Esophagus muscularis mucosa (tissue), 4 donors: ENCODE results near the gene CDH26. TPM values are rescaled to one million over a fixed set of nuclear protein-coding genes. Genes with fewer than 3 reads are reported as not detected.

Experiments used
- DNase-seq: peaks from one replicate; pipeline ENCODE4 v3.0.0-alpha.2; 2017; ENCODE audit errors: extremely low spot score
- H3K27ac ChIP-seq, 4 donors: fragments of 200-600 bp; sonication (generic); replicated peaks in 1 of 4; 1 replicate in 3 of 4; 2 replicates in 1 of 4; pipeline ENCODE4 v1.5.1; 2016 to 2019; ENCODE audit warnings: mild to moderate bottlenecking in 1 of 4
- H3K27me3 ChIP-seq, 4 donors: fragments of 200-600 bp; sonication (generic); one replicate each; pipeline versions ENCODE4 v1.5.1 to v1.6.0; 2016 to 2019
- H3K36me3 ChIP-seq, 4 donors: fragments of 200-600 bp; sonication (generic); one replicate each; pipeline ENCODE4 v1.5.1; 2016 to 2019
- H3K4me1 ChIP-seq, 4 donors: fragments of 200-600 bp; sonication (generic); one replicate each; pipeline ENCODE4 v1.5.1; 2016 to 2019
- H3K4me3 ChIP-seq, 4 donors: fragments of 200-600 bp; sonication (generic); 1 replicate in 2 of 4; 2 replicates in 2 of 4; pipeline ENCODE4 v1.5.1; 2016 to 2019; ENCODE audit warnings: mild to moderate bottlenecking in 4 of 4, moderate library complexity in 1 of 4
- H3K9me3 ChIP-seq, 4 donors: fragments of 200-600 bp; sonication (generic); 1 replicate in 3 of 4; 2 replicates in 1 of 4; pipeline ENCODE4 v1.5.1; 2016 to 2019
- EP300 ChIP-seq: sonication (generic); formaldehyde crosslinking; IDR thresholded peaks from one replicate; pipeline ENCODE4 v1.6.1; 2017; ENCODE audit warnings: antibody characterized with exemption
- POLR2A ChIP-seq: fragments of 450-650 bp; IDR thresholded peaks from one replicate; pipeline ENCODE4 v1.6.1; 2017; ENCODE audit warnings: antibody characterized with exemption, moderate library complexity, mild to moderate bottlenecking, low read depth
- POLR2AphosphoS5 ChIP-seq, 2 donors: sonication (generic); formaldehyde crosslinking; IDR thresholded peaks; one replicate each; pipeline ENCODE4 v1.6.1; 2017; ENCODE audit warnings: antibody characterized with exemption in 2 of 2
- WGBS: methylation state at CpG from one replicate; pipeline ENCODE4 v1.1.5; 2018; 5-methylcytosine and 5-hydroxymethylcytosine counted together
- intact Hi-C: fragments of 100-400 bp; cut with DNase I; formaldehyde crosslinking; loops from one replicate; pipeline ENCODE4 v1.15.1; 2023
- total RNA-seq, 4 donors: library from RNA; depleted of rRNA; stranded (reverse); fragments of >200 nt; gene quantifications; one replicate each; pipeline versions ENCODE4 v1.1.0 to v1.2.1, GENCODE V29; 2016
- TF ChIP-seq, protein P1 (sequence below), 3 experiments: fragments of 200-600 bp in 2 of 3; fragments of 450-650 bp in 1 of 3; sonication (generic) in 2 of 3; IDR thresholded peaks; one replicate each; pipeline ENCODE4 v1.5.1; 2017 to 2019; ENCODE audit warnings: antibody characterized with exemption in 3 of 3, mild to moderate bottlenecking in 2 of 3, moderate library complexity in 1 of 3

CDH26 gene
- total RNA-seq, 4 donors from 2014 or later: 0.39 to 1.3 (median 0.82) TPM

DNA sequence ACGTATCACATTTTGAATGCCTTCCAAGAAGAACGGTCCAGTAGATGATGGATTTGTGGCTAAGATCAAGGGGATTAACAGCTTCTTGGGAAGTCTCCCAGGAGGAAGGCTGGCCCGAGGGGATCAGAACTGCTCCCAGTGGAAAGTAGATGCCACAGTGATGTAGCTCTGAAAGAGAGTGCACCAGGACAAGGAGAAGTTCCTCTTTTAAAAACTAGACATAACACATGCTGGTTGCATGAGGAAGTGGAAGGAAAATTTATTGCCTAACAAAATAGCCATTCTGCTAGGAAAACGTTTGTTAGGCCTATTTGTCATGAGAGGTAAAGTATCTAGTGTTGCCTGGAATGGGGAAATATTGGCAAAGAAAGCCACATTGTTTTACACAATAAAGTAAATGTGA is 87.8 kb downstream of the CDH26 start:
- intact Hi-C loops: no loop called here
- DNase-seq: no peak
- no peaks in the 10 kb centered on the region for H3K36me3 ChIP-seq
- H3K9me3 ChIP-seq: no peaks in the 10 kb centered on the region
- peak overlapping the region in 1 of 4 donors; percentile 50 for H3K27ac ChIP-seq
- TF ChIP-seq POLR2A (no peak), POLR2AphosphoS5 (IDR thresholded peaks at IDR 0.05) (no peak), EP300 (no peak)
- TF ChIP-seq, protein P1, sequence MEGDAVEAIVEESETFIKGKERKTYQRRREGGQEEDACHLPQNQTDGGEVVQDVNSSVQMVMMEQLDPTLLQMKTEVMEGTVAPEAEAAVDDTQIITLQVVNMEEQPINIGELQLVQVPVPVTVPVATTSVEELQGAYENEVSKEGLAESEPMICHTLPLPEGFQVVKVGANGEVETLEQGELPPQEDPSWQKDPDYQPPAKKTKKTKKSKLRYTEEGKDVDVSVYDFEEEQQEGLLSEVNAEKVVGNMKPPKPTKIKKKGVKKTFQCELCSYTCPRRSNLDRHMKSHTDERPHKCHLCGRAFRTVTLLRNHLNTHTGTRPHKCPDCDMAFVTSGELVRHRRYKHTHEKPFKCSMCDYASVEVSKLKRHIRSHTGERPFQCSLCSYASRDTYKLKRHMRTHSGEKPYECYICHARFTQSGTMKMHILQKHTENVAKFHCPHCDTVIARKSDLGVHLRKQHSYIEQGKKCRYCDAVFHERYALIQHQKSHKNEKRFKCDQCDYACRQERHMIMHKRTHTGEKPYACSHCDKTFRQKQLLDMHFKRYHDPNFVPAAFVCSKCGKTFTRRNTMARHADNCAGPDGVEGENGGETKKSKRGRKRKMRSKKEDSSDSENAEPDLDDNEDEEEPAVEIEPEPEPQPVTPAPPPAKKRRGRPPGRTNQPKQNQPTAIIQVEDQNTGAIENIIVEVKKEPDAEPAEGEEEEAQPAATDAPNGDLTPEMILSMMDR (IDR thresholded peaks at IDR 0.05): no peak
- peaks cover 0 to 13% (median 9%) of the 10 kb centered on the region in 4 donors for H3K4me1 ChIP-seq
- H3K4me3 ChIP-seq: no peak overlapping the region
- WGBS: 11% methylated on average over 4 of the region's 4 CpGs
- peaks cover 0 to 8% (median 0%) of the 10 kb centered on the region in 4 donors for H3K27me3 ChIP-seq

DNA sequence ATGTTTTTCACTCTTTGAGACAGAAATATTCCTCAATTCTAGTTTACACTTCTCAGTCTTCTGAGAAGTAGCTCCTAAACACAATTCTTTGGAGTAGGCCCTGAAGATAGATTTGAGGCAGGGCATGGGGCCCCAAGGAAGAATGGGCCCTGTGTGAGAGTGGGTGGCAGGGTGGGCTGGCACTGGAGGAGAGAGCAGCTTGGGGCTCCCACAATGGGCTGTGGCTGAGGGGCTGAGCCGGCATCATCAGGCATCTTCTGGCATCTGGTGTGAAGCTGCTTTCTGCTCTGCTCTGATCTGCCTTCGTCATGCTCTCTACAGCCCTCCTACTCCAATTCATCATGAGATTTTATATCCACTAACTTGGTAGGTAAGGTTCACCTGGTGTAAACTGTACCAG is 88.2 kb downstream of the CDH26 start:
- Histone ChIP-seq H3K27me3 (peaks cover 0 to 9% (median 0%) of the 10 kb centered on the region in 4 donors), H3K4me1 (peaks cover 0 to 13% (median 9%) of the 10 kb centered on the region in 4 donors), H3K9me3 (no peaks in the 10 kb centered on the region), H3K27ac (peak overlapping the region in 3 of 4 donors; percentile 23 to 50 (median 30)), H3K36me3 (no peaks in the 10 kb centered on the region), H3K4me3 (no peak overlapping the region)
- intact Hi-C loops: no loop called here
- no peak for DNase-seq
- WGBS: 72% methylated on average over 2 of the region's 2 CpGs
- TF ChIP-seq POLR2AphosphoS5 (IDR thresholded peaks at IDR 0.05) (no peak), EP300 (no peak), POLR2A (no peak)
- TF ChIP-seq, protein P1 (IDR thresholded peaks at IDR 0.05): no peak

DNA sequence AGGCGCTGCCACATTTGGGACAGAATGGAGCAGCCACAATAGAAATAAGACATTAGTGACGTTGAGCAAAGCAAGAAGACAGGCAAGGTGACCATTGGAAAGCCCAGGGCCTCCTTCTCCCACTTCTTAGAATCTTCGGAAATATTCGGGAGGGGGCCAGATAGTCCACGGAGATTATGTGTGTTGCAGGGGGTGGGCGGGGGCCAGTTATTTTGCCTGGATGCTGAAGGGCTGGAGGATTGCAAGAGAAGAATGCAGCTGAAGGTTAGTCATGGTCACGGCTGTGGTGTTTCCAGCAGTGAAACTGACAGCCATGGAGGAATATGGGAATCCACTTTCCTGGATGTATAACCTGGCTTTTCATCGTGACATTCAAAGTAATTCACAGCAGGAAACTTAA is 88.6 kb downstream of the CDH26 start:
- peak overlapping the region in 3 of 4 donors; percentile 23 to 50 (median 30) for H3K27ac ChIP-seq
- no peak overlapping the region for H3K4me3 ChIP-seq
- intact Hi-C loops: no loop called here
- DNase-seq: no peak
- 84% methylated on average over 8 of the region's 8 CpGs for WGBS
- H3K9me3 ChIP-seq: no peaks in the 10 kb centered on the region
- H3K27me3 ChIP-seq: peaks cover 0 to 14% (median 0%) of the 10 kb centered on the region in 4 donors
- H3K4me1 ChIP-seq: peaks cover 0 to 13% (median 9%) of the 10 kb centered on the region in 4 donors
- TF ChIP-seq EP300 (no peak), POLR2A (no peak), POLR2AphosphoS5 (IDR thresholded peaks at IDR 0.05) (no peak)
- TF ChIP-seq, protein P1 (IDR thresholded peaks at IDR 0.05): no peak
- H3K36me3 ChIP-seq: no peaks in the 10 kb centered on the region

DNA sequence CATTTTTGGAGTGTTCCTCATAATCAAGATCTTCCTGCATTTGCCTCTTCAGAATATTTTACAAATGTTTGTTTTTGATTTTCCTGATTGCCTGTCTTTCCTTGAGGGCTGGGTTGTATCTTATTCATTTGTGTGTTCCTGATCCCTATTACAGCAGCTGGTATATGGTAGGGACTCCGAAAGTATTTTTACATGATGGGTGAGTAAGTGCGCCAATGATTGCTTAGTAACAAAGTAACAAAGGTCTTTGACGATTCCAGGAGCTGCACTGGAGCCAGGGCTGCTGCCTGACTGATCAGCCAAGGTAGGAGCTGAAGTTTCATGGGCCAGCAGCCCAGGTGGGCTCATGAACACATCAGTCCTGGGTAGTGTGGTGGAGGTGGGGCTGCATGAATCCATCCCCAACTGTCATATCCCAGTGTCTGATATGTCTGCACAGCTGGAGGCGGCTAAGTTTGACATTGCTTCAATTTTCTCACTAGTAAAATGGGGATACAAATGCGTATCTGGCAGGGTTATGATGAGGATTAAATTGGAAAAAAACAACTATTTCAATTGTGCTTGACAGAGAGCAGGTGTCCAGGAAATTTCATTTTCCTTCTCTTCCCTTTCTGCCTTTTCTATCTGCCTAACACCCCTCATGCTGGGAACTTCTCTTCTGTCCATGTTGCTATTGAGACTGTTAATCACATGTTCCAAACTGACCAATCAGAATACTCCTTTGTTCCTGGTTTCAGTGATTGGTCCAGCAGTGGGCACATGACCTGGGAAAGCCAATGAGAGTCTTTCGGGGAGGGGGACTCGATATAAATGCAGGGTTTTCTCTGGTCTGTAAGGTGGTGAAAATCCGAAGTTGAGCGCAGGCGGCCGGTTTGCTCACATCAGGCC is 90.7 kb downstream of the CDH26 start:
- Histone ChIP-seq H3K9me3 (no peaks in the 10 kb centered on the region), H3K4me1 (peaks cover 0 to 13% (median 9%) of the 10 kb centered on the region in 4 donors), H3K36me3 (no peaks in the 10 kb centered on the region), H3K27ac (no peak overlapping the region), H3K4me3 (no peak overlapping the region), H3K27me3 (peaks cover 0 to 34% (median 0%) of the 10 kb centered on the region in 4 donors)
- intact Hi-C loops: no loop called here
- WGBS: 73% methylated on average over 11 of the region's 11 CpGs
- no peak for TF ChIP-seq EP300
- no peak for TF ChIP-seq POLR2A
- TF ChIP-seq POLR2AphosphoS5 (IDR thresholded peaks at IDR 0.05): no peak
- TF ChIP-seq, protein P1 (IDR thresholded peaks at IDR 0.05): no peak
- no peak for DNase-seq
